ENCODE measurements around the gene SYNE3.

DNA sequence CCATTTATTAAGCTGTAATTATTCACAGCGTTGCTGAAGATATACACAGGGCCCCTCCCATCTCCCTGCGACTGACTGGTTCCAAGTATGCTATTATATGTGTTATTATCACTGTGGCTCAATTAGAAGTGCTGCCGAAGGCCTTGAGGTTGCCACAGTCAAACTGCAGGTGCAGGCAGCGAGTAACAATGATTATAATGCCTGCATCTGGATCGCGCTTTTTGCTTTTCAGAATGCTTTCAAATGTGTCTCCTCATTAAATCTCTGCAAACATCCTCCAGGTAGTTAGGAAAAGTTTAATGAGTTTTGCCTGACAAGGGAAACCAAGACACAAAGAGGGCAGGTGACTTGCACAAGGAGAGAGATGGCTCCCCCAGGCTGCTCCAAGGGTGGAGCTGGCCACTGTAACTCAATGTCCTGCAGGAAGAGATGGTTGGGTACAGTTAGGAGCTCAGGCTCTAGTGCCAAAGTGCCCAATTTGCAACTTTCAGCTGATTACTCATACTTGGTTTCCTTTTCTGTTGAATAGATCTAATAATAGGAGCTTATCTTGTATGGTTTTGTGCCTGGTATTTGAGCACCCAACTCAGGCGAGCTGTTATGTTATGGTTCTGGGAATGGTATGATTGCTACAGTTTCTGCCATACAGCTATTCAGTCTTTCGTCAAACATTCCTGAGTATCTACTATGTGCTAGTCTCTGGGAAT lies 1.7 kb upstream of the SYNE3 start:
- TF ChIP-seq, protein P1, sequence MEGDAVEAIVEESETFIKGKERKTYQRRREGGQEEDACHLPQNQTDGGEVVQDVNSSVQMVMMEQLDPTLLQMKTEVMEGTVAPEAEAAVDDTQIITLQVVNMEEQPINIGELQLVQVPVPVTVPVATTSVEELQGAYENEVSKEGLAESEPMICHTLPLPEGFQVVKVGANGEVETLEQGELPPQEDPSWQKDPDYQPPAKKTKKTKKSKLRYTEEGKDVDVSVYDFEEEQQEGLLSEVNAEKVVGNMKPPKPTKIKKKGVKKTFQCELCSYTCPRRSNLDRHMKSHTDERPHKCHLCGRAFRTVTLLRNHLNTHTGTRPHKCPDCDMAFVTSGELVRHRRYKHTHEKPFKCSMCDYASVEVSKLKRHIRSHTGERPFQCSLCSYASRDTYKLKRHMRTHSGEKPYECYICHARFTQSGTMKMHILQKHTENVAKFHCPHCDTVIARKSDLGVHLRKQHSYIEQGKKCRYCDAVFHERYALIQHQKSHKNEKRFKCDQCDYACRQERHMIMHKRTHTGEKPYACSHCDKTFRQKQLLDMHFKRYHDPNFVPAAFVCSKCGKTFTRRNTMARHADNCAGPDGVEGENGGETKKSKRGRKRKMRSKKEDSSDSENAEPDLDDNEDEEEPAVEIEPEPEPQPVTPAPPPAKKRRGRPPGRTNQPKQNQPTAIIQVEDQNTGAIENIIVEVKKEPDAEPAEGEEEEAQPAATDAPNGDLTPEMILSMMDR (IDR thresholded peaks at IDR 0.05 in 4 of 5, conservative IDR thresholded peaks at IDR 0.05 in 1 of 5), result no peak
- TF ChIP-seq POLR2A (IDR thresholded peaks at IDR 0.05), result no peak

All from gastrocnemius medialis (tissue), 4 donors.